IMR-90 (cell line): Measurements from ENCODE around the gene NUDT12. TPM values are rescaled to one million over a fixed set of nuclear protein-coding genes. Genes with fewer than 3 reads are reported as not detected.

Experiments
- ATAC-seq: fragments of 200-7000 bp; cut with Tn5 transposase; 2 replicates; pipeline ENCODE4 v1.9.1; 2020; ENCODE audit warnings: low read depth, mild to moderate bottlenecking, moderate library complexity
- BruUV-seq: library from RNA; stranded (reverse); fragments of 400-500 nt; replicated peaks from 2 replicates; lab custom pipeline; 2021; lab: Mats Ljungman, UMichigan
- CTCF ChIA-PET: fragments of 300-600 bp; formaldehyde crosslinking; extraction: SDS; loops from one replicate; lab custom pipeline; 2021; ENCODE audit warnings: antibody characterized with exemption; lab: Yijun Ruan, JAX
- POLR2A ChIA-PET: fragments of 300-600 bp; sonication (Branson Sonifier 250); formaldehyde crosslinking; loops from one replicate; lab custom pipeline; 2022; ENCODE audit warnings: antibody characterized with exemption; ENCODE audit not compliant: unreplicated experiment; lab: Charles Lee
- DNase-seq: peaks from one replicate; pipeline ENCODE4 v3.0.0; 2013
- H2AFZ ChIP-seq: replicated peaks from 2 replicates; pipeline ENCODE3; 2013; ENCODE audit warnings: low read length, mild to moderate bottlenecking; ENCODE audit not compliant: poor library complexity
- H2AK5ac ChIP-seq: 2 replicates; pipeline ENCODE4 v1.6.1; 2013; ENCODE audit warnings: low read depth, low read length, inconsistent platforms
- H2AK9ac ChIP-seq: replicated peaks from 2 replicates; pipeline ENCODE3; 2013; ENCODE audit warnings: mild to moderate bottlenecking, low read depth, low read length, moderate library complexity; ENCODE audit not compliant: poor library complexity
- H2BK120ac ChIP-seq: 2 replicates; pipeline ENCODE4 v1.6.1; 2013; ENCODE audit warnings: low read depth, low read length, inconsistent platforms
- H2BK15ac ChIP-seq: 3 replicates; pipeline ENCODE4 v1.6.1; 2013; ENCODE audit warnings: low read depth, low read length, inconsistent platforms
- H2BK20ac ChIP-seq: 2 replicates; pipeline ENCODE4 v1.6.1; 2013; ENCODE audit warnings: low read depth, mild to moderate bottlenecking, inconsistent platforms, low read length, moderate library complexity
- H2BK5ac ChIP-seq: 2 replicates; pipeline ENCODE4 v1.6.1; 2013; ENCODE audit warnings: mild to moderate bottlenecking, low read depth, low read length, inconsistent platforms; ENCODE audit not compliant: poor library complexity, severe bottlenecking
- H3K14ac ChIP-seq: replicated peaks from 2 replicates; pipeline ENCODE4 v1.6.1; 2013; ENCODE audit warnings: low read depth, low read length, inconsistent platforms
- H3K18ac ChIP-seq: 2 replicates; pipeline ENCODE4 v1.6.1; 2013; ENCODE audit warnings: low read depth, low read length, control low read depth
- H3K23ac ChIP-seq: 2 replicates; pipeline ENCODE4 v1.6.1; 2013; ENCODE audit warnings: low read depth, low read length, inconsistent platforms
- H3K27ac ChIP-seq: 2 replicates; pipeline ENCODE4 v1.5.1; 2013; ENCODE audit warnings: mild to moderate bottlenecking, control low read depth, low read length; ENCODE audit not compliant: insufficient read depth
- H3K27me3 ChIP-seq: 2 replicates; pipeline ENCODE4 v1.6.1; 2013; ENCODE audit warnings: low read length; ENCODE audit not compliant: control insufficient read depth, insufficient read depth
- H3K36me3 ChIP-seq: 2 replicates; pipeline ENCODE4 v1.6.1; 2013; ENCODE audit warnings: low read length, mixed read lengths; ENCODE audit not compliant: control insufficient read depth, insufficient read depth
- H3K4ac ChIP-seq: 2 replicates; pipeline ENCODE4 v1.6.1; 2013; ENCODE audit warnings: low read depth, low read length, inconsistent platforms
- H3K4me1 ChIP-seq: 2 replicates; pipeline ENCODE4 v1.6.1; 2013; ENCODE audit warnings: low read length, mixed read lengths; ENCODE audit not compliant: control insufficient read depth, insufficient read depth
- H3K4me2 ChIP-seq: 2 replicates; pipeline ENCODE4 v1.6.1; 2013; ENCODE audit warnings: low read depth, mild to moderate bottlenecking, control low read depth, low read length, moderate library complexity
- H3K4me3 ChIP-seq: 2 replicates; pipeline ENCODE4 v1.5.1; 2013; ENCODE audit warnings: low read depth, mild to moderate bottlenecking, control low read depth, low read length, moderate library complexity; ENCODE audit not compliant: insufficient read depth
- H3K56ac ChIP-seq: 2 replicates; pipeline ENCODE4 v1.6.1; 2013; ENCODE audit warnings: low read length, inconsistent platforms; ENCODE audit not compliant: insufficient read depth; ENCODE audit errors: extremely low read depth
- H3K79me1 ChIP-seq, 2 experiments: 2 replicates each; pipeline ENCODE4 v1.6.1; 2013; ENCODE audit warnings: low read length in 2 of 2, inconsistent platforms in 1 of 2, low read depth in 1 of 2
- H3K9ac ChIP-seq: 2 replicates; pipeline ENCODE4 v1.6.1; 2013; ENCODE audit warnings: low read depth, low read length, control low read depth
- H3K9me1 ChIP-seq: 2 replicates; pipeline ENCODE4 v1.6.1; 2013; ENCODE audit warnings: low read length, inconsistent platforms; ENCODE audit not compliant: insufficient read depth
- H3K9me3 ChIP-seq: 2 replicates; pipeline ENCODE4 v1.6.1; 2013; ENCODE audit warnings: low read length; ENCODE audit not compliant: control insufficient read depth, insufficient read depth
- H4K20me1 ChIP-seq: 2 replicates; pipeline ENCODE4 v1.6.1; 2013; ENCODE audit warnings: low read length, inconsistent platforms; ENCODE audit not compliant: insufficient read depth
- H4K5ac ChIP-seq: 2 replicates; pipeline ENCODE4 v1.6.1; 2013; ENCODE audit warnings: mild to moderate bottlenecking, low read depth, low read length, control low read depth
- H4K8ac ChIP-seq, 2 experiments: 2 replicates each; pipeline ENCODE4 v1.6.1; 2013; ENCODE audit warnings: low read depth in 2 of 2, low read length in 2 of 2, control low read depth in 1 of 2, inconsistent platforms in 1 of 2
- H4K91ac ChIP-seq: 2 replicates; pipeline ENCODE4 v1.6.1; 2013; ENCODE audit warnings: low read depth, low read length, inconsistent platforms; ENCODE audit not compliant: insufficient read depth
- BHLHE40 ChIP-seq: fragments of 150-350 bp; IDR thresholded peaks from 2 replicates; pipeline ENCODE4 v1.6.1; 2016; ENCODE audit warnings: mild to moderate bottlenecking, low read depth, low read length
- CEBPB ChIP-seq: IDR thresholded peaks from 2 replicates; pipeline ENCODE4 v1.6.1; 2012; ENCODE audit warnings: low read depth, low read length, improper control_type of control experiment
- CTCF ChIP-seq: conservative IDR thresholded peaks from 2 replicates; pipeline ENCODE4 v1.5.1; 2012; ENCODE audit warnings: mild to moderate bottlenecking, low read depth, low read length, improper control_type of control experiment
- MAFK ChIP-seq: IDR thresholded peaks from 2 replicates; pipeline ENCODE4 v1.6.1; 2012; ENCODE audit warnings: low read depth, low read length, improper control_type of control experiment
- MAZ ChIP-seq: IDR thresholded peaks from 2 replicates; pipeline ENCODE4 v1.6.1; 2012; ENCODE audit warnings: low read depth, mild to moderate bottlenecking, low read length, improper control_type of control experiment, moderate library complexity, borderline replicate concordance
- MXI1 ChIP-seq: IDR thresholded peaks from 2 replicates; pipeline ENCODE4 v1.6.1; 2012; ENCODE audit warnings: low read depth, mild to moderate bottlenecking, low read length, moderate library complexity, borderline replicate concordance
- POLR2A ChIP-seq: IDR thresholded peaks from 2 replicates; pipeline ENCODE4 v1.6.1; 2012; ENCODE audit warnings: mild to moderate bottlenecking, low read depth, low read length
- RCOR1 ChIP-seq: IDR thresholded peaks from 2 replicates; pipeline ENCODE4 v1.6.1; 2012; ENCODE audit warnings: mild to moderate bottlenecking, low read length, improper control_type of control experiment; ENCODE audit not compliant: insufficient replicate concordance
- SMC3 ChIP-seq: fragments of 150-350 bp; IDR thresholded peaks from 2 replicates; pipeline ENCODE4 v1.6.1; 2016; ENCODE audit warnings: low read depth, mild to moderate bottlenecking, antibody characterized with exemption, low read length, moderate library complexity
- USF2 ChIP-seq: fragments of 150-350 bp; IDR thresholded peaks from 2 replicates; pipeline ENCODE4 v1.6.1; 2017; ENCODE audit warnings: mild to moderate bottlenecking, antibody characterized with exemption, low read length, low read depth
- WGBS, 2 experiments: methylation state at CpG; one replicate each; pipeline versions ENCODE4 v1.1.5 to v1.1.7; 2013; ENCODE audit warnings: missing lambda C conversion rate in 2 of 2; ENCODE audit not compliant: insufficient read length in 1 of 2; ENCODE audit errors: extremely low coverage in 2 of 2; 5-methylcytosine and 5-hydroxymethylcytosine counted together
- dilution Hi-C: fragments of 300-500 bp; cut with HindIII; formaldehyde crosslinking; loops from one replicate; pipeline ENCODE4 v1.14.3; 2018; ENCODE audit warnings: low sequenced_read_pairs; ENCODE audit not compliant: unreplicated experiment
- in situ Hi-C: fragments of 300-500 bp; cut with MboI; formaldehyde crosslinking; loops from 3 replicates; pipeline ENCODE4 v1.14.3; 2019; ENCODE audit warnings: low sequenced_read_pairs, inconsistent platforms, mixed read lengths
- intact Hi-C: fragments of 100-400 bp; cut with micrococcal nuclease; formaldehyde crosslinking; loops from 2 replicates; pipeline ENCODE4 v1.10.0; 2022
- polyA plus RNA-seq, 3 experiments: library from polyadenylated mRNA; depleted of rRNA; stranded (reverse); fragments of >200 nt; gene quantifications; 2 replicates each; pipeline ENCODE4 v1.2.3, GENCODE V29; 2012; ENCODE audit warnings: low replicate concordance in 1 of 3
- total RNA-seq: library from RNA; depleted of rRNA; stranded (reverse); fragments of >200 nt; gene quantifications from 2 replicates; pipeline ENCODE4 v1.2.3, GENCODE V29; 2012

Gene NUDT12
- total and polyA plus RNA-seq, 2 of the 4 experiments (the other 2 are of a cell fraction) = 3.7 to 5.9 TPM

- no peak for TF ChIP-seq RCOR1
- TF ChIP-seq MAZ = no peak
- no peak for TF ChIP-seq CEBPB
- no peak for TF ChIP-seq MAFK
Measured at GRCh38 chr5:103532086-103532734, 30.4 kb downstream of the NUDT12 start (continued).

GRCh38 chr5:103526164-103526915, 36.2 kb downstream of the NUDT12 start:
- Histone ChIP-seq H2AFZ (no peak overlapping the region), H3K27me3 (peaks cover 2% of the 10 kb centered on the region; the same call in 1 of the 2 replicates), H2AK5ac (no peak overlapping the region), H4K91ac (no peak overlapping the region), H3K4ac (no peak overlapping the region), H2BK5ac (no peak overlapping the region), H3K18ac (no peak overlapping the region), H3K23ac (no peak overlapping the region), H4K20me1 (no peaks in the 10 kb centered on the region), H4K5ac (no peak overlapping the region), H3K9ac (no peak overlapping the region), H3K4me2 (no peak overlapping the region), H3K9me3 (no peaks in the 10 kb centered on the region), H3K56ac (no peak overlapping the region), H3K36me3 (no peaks in the 10 kb centered on the region), H3K9me1 (no peaks in the 10 kb centered on the region), H3K27ac (no peak overlapping the region), H3K4me1 (no peaks in the 10 kb centered on the region), H4K8ac (no peak overlapping the region), H2BK120ac (no peak overlapping the region), H3K14ac (no peak overlapping the region), H2BK15ac (no peak overlapping the region), H2BK20ac (no peak overlapping the region), H2AK9ac (no peak overlapping the region), H3K4me3 (no peak overlapping the region), H3K79me1 (no peaks in the 10 kb centered on the region)
- intact Hi-C loops = no loop called here
- in situ Hi-C loops = no loop called here
- WGBS, 2 experiments = 60% methylated on average over 3 of the region's 6 CpGs; no CpG with 5 or more reads in 1 of the 2 experiments
- TF ChIP-seq BHLHE40 = no peak
- no peak for TF ChIP-seq CEBPB
- TF ChIP-seq USF2 = no peak
- TF ChIP-seq POLR2A = no peak
- no peak for TF ChIP-seq CTCF
- no peak for TF ChIP-seq SMC3
- TF ChIP-seq MXI1 = no peak
- no peak for TF ChIP-seq MAFK
- no TSS peak for BruUV-seq
- no peak for ATAC-seq
- POLR2A ChIA-PET = no interaction called here
- CTCF ChIA-PET = no interaction called here
- dilution Hi-C loops = no loop called here
- no peak for DNase-seq
